Large intestine (tissue), 3 donors: Measurements from ENCODE around the gene PNRC1. TPM values are rescaled to one million over a fixed set of nuclear protein-coding genes. Genes with fewer than 3 reads are reported as not detected.

Experiments used
- DNase-seq, 2 donors: peaks; one replicate each; pipeline versions ENCODE4 v3.0.0 to v3.0.0-alpha.2; 2013
- H3K27ac ChIP-seq: one replicate; pipeline ENCODE4 v1.5.1; 2013; ENCODE audit warnings: low read length
- H3K27me3 ChIP-seq: 2 replicates; pipeline ENCODE4 v1.6.1; 2013; ENCODE audit warnings: low read length; ENCODE audit not compliant: control insufficient read depth, insufficient read depth
- H3K36me3 ChIP-seq: 2 replicates; pipeline ENCODE4 v1.6.1; 2013; ENCODE audit warnings: low read length; ENCODE audit not compliant: control insufficient read depth, insufficient read depth
- H3K4me1 ChIP-seq: one replicate; pipeline ENCODE4 v1.6.1; 2013; ENCODE audit warnings: low read length; ENCODE audit not compliant: control insufficient read depth, insufficient read depth
- H3K4me3 ChIP-seq: one replicate; pipeline ENCODE4 v1.5.1; 2013; ENCODE audit warnings: low read length
- H3K9me3 ChIP-seq: one replicate; pipeline ENCODE4 v1.6.1; 2013; ENCODE audit warnings: mild to moderate bottlenecking, low read depth, low read length, moderate library complexity; ENCODE audit not compliant: control insufficient read depth
- WGBS: methylation state at CpG from one replicate; pipeline ENCODE4 v1.1.5; 2013; ENCODE audit warnings: low lambda C conversion rate; ENCODE audit not compliant: insufficient coverage; 5-methylcytosine and 5-hydroxymethylcytosine counted together
- polyA plus RNA-seq: library from polyadenylated mRNA; unstranded; fragments of 120-200 nt; gene quantifications from one replicate; pipeline ENCODE4 v1.2.1, GENCODE V29; 2013

The PNRC1 gene
- polyA plus RNA-seq, 1 donor: 86.4 TPM

DNA sequence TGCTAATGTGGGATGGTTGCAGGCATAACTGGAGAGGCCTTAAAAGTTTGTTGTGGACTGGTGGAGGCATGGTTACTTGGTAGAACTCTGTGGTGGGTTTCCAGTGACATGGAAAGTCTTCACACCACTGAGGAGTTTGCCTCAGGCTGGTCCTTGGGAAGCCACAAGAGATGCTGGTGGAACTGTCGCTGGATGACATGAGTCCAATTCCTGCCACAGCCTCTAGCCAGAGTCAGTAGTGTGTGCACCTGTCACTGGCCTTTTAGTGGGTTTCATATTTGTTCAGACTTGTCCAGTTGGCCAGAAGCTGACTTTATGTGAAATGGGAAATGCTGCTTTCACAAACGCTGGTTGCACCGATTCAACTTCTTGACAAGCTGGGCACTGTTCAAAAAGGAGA is 51.0 kb downstream of the PNRC1 start:
- H3K4me1 ChIP-seq: no peaks in the 10 kb centered on the region
- peaks cover 11% of the 10 kb centered on the region for H3K9me3 ChIP-seq
- H3K27ac ChIP-seq: no peak overlapping the region
- no peak for DNase-seq
- H3K36me3 ChIP-seq: no peaks in the 10 kb centered on the region
- H3K27me3 ChIP-seq: no peaks in the 10 kb centered on the region
- WGBS: no CpG with 5 or more reads among the region's 3 CpGs
- no peak overlapping the region for H3K4me3 ChIP-seq

DNA sequence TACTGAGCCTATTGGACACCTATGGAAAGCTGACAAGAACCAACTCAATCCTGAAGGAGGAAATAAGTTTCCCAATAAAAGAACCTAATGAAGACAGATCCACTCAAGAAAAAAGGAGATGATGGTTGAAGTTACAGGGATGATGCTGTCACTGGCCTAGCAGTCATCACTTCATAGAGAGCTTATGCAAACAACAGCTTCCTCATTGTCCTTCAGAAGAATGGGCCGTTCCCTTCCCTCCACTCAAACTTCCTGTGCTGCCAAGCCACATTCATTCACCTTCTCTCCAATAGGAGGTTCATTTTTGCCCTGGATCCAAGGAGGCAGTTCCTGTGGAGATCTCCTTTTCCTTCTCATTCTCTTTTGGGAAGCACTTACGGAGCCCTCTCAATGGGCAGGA is 51.5 kb downstream of the PNRC1 start:
- H3K9me3 ChIP-seq: peaks cover 11% of the 10 kb centered on the region
- no peak overlapping the region for H3K27ac ChIP-seq
- H3K4me3 ChIP-seq: no peak overlapping the region
- no peak for DNase-seq
- no peaks in the 10 kb centered on the region for H3K27me3 ChIP-seq
- WGBS: no CpG with 5 or more reads among the region's 2 CpGs
- H3K36me3 ChIP-seq: no peaks in the 10 kb centered on the region
- H3K4me1 ChIP-seq: no peaks in the 10 kb centered on the region

DNA sequence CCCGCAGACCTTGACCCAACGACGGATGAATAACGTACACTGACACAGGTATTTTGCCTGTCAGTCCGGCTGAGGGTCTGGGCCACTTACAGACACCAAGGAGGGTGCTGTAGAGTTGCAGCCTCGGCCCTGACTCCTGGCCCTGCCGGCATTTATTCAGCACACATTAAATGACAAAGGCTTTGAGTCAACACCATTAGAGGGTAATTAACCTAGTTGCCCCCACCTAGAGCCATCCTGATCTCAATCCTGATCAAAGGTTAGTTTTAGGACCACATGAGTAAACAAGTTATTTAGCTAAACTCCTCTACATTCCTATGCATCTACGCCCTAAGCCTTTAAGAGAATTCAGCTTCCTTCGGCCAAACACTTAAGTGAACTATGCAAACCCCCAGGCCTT is 53.4 kb downstream of the PNRC1 start:
- no peak overlapping the region for H3K4me3 ChIP-seq
- 100% methylated on average over 2 of the region's 9 CpGs for WGBS
- no peak for DNase-seq

DNA sequence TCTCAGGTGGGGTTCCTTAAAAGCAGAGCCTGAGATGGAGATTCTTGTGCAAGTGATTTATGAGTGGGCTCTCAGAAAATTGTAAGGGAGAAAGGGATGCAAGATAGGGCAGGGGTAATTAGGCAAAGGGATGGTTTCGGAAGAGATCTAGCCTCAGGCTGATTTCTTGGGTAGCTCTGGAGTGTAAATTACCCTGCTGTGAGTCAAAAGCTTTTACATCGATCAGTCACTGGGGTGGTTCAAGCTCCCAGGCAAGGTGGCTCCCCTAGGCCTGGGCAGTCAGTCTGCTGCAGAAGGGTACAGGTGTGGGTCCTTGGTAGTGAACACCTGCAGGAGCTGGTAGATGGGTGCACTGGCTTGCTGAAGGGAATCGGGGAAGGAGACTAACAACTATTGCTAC is 54.2 kb downstream of the PNRC1 start:
- WGBS: 100% methylated on average over 2 of the region's 3 CpGs

More for the DNA sequence above, 53.4 kb downstream of the PNRC1 start:
- Histone ChIP-seq H3K27ac (no peak overlapping the region), H3K36me3 (no peaks in the 10 kb centered on the region), H3K27me3 (no peaks in the 10 kb centered on the region), H3K9me3 (peaks cover 3% of the 10 kb centered on the region), H3K4me1 (no peaks in the 10 kb centered on the region)

More for the DNA sequence above, 54.2 kb downstream of the PNRC1 start:
- H3K4me1 ChIP-seq: peaks cover 7% of the 10 kb centered on the region
- H3K27me3 ChIP-seq: no peaks in the 10 kb centered on the region
- H3K4me3 ChIP-seq: no peak overlapping the region
- H3K27ac ChIP-seq: no peak overlapping the region
- DNase-seq: no peak
- H3K9me3 ChIP-seq: no peaks in the 10 kb centered on the region
- no peaks in the 10 kb centered on the region for H3K36me3 ChIP-seq

Other genes with a start within 250 kb of the PNRC1 start
- 9.6 TPM for gene RNGTT, start 117.1 kb upstream of the PNRC1 start, polyA plus RNA-seq
- gene SRSF12, start 37.3 kb downstream of the PNRC1 start, polyA plus RNA-seq: 2.6 TPM
- gene PM20D2, start 65.3 kb downstream of the PNRC1 start, polyA plus RNA-seq: 28.1 TPM
- 0.06 TPM for gene GABRR1, start 136.6 kb downstream of the PNRC1 start, polyA plus RNA-seq
- gene GABRR2, start 234.5 kb downstream of the PNRC1 start, polyA plus RNA-seq: 0.55 TPM